H9 (cell line): ENCODE data around the gene SLC25A22. TPM values are rescaled to one million over a fixed set of nuclear protein-coding genes. Genes with fewer than 3 reads are reported as not detected.

Experiments
- DNase-seq: peaks from one replicate; pipeline ENCODE4 v3.0.0-alpha.2; 2017
- H2AFZ ChIP-seq: one replicate; pipeline ENCODE4 v1.6.1; 2013; ENCODE audit warnings: mild to moderate bottlenecking, low read length, control low read depth, moderate library complexity
- H2AK5ac ChIP-seq: 2 replicates; pipeline ENCODE4 v1.6.1; 2013; ENCODE audit warnings: low read length, control low read depth, mixed read lengths; ENCODE audit not compliant: insufficient read length
- H2BK120ac ChIP-seq: one replicate; pipeline ENCODE4 v1.6.1; 2013; ENCODE audit warnings: low read depth, mild to moderate bottlenecking, low read length, control low read depth, inconsistent platforms; ENCODE audit not compliant: poor library complexity, severe bottlenecking
- H2BK12ac ChIP-seq: 2 replicates; pipeline ENCODE4 v1.6.1; 2013; ENCODE audit warnings: low read length, control low read depth, mixed read lengths, low read depth; ENCODE audit not compliant: insufficient read length
- H2BK15ac ChIP-seq: 2 replicates; pipeline ENCODE4 v1.6.1; 2013; ENCODE audit warnings: low read depth, low read length, control low read depth
- H2BK20ac ChIP-seq: one replicate; pipeline ENCODE4 v1.6.1; 2013; ENCODE audit warnings: low read depth, mild to moderate bottlenecking, low read length, control low read depth, inconsistent platforms; ENCODE audit not compliant: poor library complexity, severe bottlenecking
- H2BK5ac ChIP-seq: 2 replicates; pipeline ENCODE4 v1.6.1; 2013; ENCODE audit warnings: low read length, control low read depth, mixed read lengths; ENCODE audit not compliant: insufficient read length
- H3K14ac ChIP-seq: 2 replicates; pipeline ENCODE4 v1.6.1; 2013; ENCODE audit warnings: low read length, control low read depth; ENCODE audit not compliant: insufficient read depth
- H3K18ac ChIP-seq: 2 replicates; pipeline ENCODE4 v1.6.1; 2013; ENCODE audit warnings: low read depth, mild to moderate bottlenecking, mixed read lengths, low read length, control low read depth; ENCODE audit not compliant: insufficient read length
- H3K23ac ChIP-seq: 2 replicates; pipeline ENCODE4 v1.6.1; 2013; ENCODE audit warnings: low read length, control low read depth, mixed read lengths, low read depth; ENCODE audit not compliant: insufficient read length
- H3K23me2 ChIP-seq: 2 replicates; pipeline ENCODE4 v1.6.1; 2013; ENCODE audit warnings: low read depth, mild to moderate bottlenecking, mixed read lengths, low read length, control low read depth; ENCODE audit not compliant: insufficient read length, poor library complexity, severe bottlenecking
- H3K27ac ChIP-seq: 2 replicates; pipeline ENCODE4 v1.5.1; 2013; ENCODE audit warnings: low read length, control low read depth, mixed read lengths, low read depth; ENCODE audit not compliant: insufficient read length
- H3K27me3 ChIP-seq: 2 replicates; pipeline ENCODE4 v1.6.1; 2013; ENCODE audit warnings: low read length, control low read depth, inconsistent platforms; ENCODE audit not compliant: insufficient read depth
- H3K4ac ChIP-seq: 2 replicates; pipeline ENCODE4 v1.6.1; 2013; ENCODE audit warnings: low read depth, mild to moderate bottlenecking, control low read depth, inconsistent platforms, low read length, moderate library complexity
- H3K4me1 ChIP-seq: 2 replicates; pipeline ENCODE4 v1.6.1; 2013; ENCODE audit warnings: low read length, control low read depth, inconsistent platforms; ENCODE audit not compliant: insufficient read depth
- H3K4me2 ChIP-seq: 2 replicates; pipeline ENCODE4 v1.6.1; 2013; ENCODE audit warnings: low read length, control low read depth, mixed read lengths; ENCODE audit not compliant: insufficient read length, insufficient read depth
- H3K56ac ChIP-seq: 2 replicates; pipeline ENCODE4 v1.6.1; 2013; ENCODE audit warnings: low read depth, mild to moderate bottlenecking, mixed read lengths, low read length, control low read depth; ENCODE audit not compliant: insufficient read length
- H3K79me1 ChIP-seq: 2 replicates; pipeline ENCODE4 v1.6.1; 2013; ENCODE audit warnings: low read depth, mild to moderate bottlenecking, moderate library complexity, low read length, control low read depth, inconsistent platforms; ENCODE audit not compliant: insufficient read depth, poor library complexity, severe bottlenecking
- H3K79me2 ChIP-seq: 2 replicates; pipeline ENCODE4 v1.6.1; 2013; ENCODE audit warnings: low read length, control low read depth, inconsistent platforms; ENCODE audit not compliant: insufficient read depth
- H3K9ac ChIP-seq: 2 replicates; pipeline ENCODE4 v1.6.1; 2013; ENCODE audit warnings: low read length, control low read depth, mixed read lengths; ENCODE audit not compliant: insufficient read length; ENCODE audit errors: extremely low read depth
- H3K9me3 ChIP-seq: one replicate; pipeline ENCODE4 v1.6.1; 2013; ENCODE audit warnings: low read depth, low read length, inconsistent platforms; ENCODE audit not compliant: control insufficient read depth
- H3T11ph ChIP-seq: one replicate; pipeline ENCODE4 v1.6.1; 2013; ENCODE audit warnings: mild to moderate bottlenecking, low read length, control low read depth, inconsistent platforms
- H4K20me1 ChIP-seq: one replicate; pipeline ENCODE4 v1.6.1; 2013; ENCODE audit not compliant: control insufficient read depth, insufficient read length, insufficient read depth
- H4K5ac ChIP-seq: 2 replicates; pipeline ENCODE4 v1.6.1; 2013; ENCODE audit warnings: low read depth, mild to moderate bottlenecking, mixed read lengths, low read length, control low read depth; ENCODE audit not compliant: insufficient read length
- H4K8ac ChIP-seq: replicated peaks from 2 replicates; pipeline ENCODE4 v1.6.1; 2013; ENCODE audit warnings: low read length, control low read depth, mixed read lengths, low read depth; ENCODE audit not compliant: insufficient read length
- H4K91ac ChIP-seq: 2 replicates; pipeline ENCODE4 v1.6.1; 2013; ENCODE audit warnings: low read depth, mild to moderate bottlenecking, moderate library complexity, mixed read lengths, low read length, control low read depth; ENCODE audit not compliant: insufficient read length
- H3K27ac Mint-ChIP-seq, 3 experiments: 2 replicates in 2 of 3; 3 replicates in 1 of 3; pipeline ENCODE4 v1.8.0; 2020 to 2021; ENCODE audit warnings: mixed read lengths in 3 of 3, mild to moderate bottlenecking in 1 of 3, moderate library complexity in 1 of 3
- H3K27me3 Mint-ChIP-seq: 2 replicates; pipeline ENCODE4 v1.8.0; 2021; ENCODE audit warnings: low read depth, mild to moderate bottlenecking, moderate library complexity, mixed read lengths
- H3K36me3 Mint-ChIP-seq, 3 experiments: 2 replicates in 2 of 3; 3 replicates in 1 of 3; pipeline ENCODE4 v1.8.0; 2020 to 2021; ENCODE audit warnings: low read depth in 3 of 3, mixed read lengths in 3 of 3; ENCODE audit not compliant: insufficient read depth in 1 of 3
- H3K4me1 Mint-ChIP-seq, 2 experiments: 2 replicates each; pipeline ENCODE4 v1.8.0; 2020; ENCODE audit warnings: mixed read lengths in 2 of 2
- H3K4me3 Mint-ChIP-seq, 2 experiments: 2 replicates in 1 of 2; 3 replicates in 1 of 2; pipeline ENCODE4 v1.8.0; 2020 to 2021; ENCODE audit warnings: mild to moderate bottlenecking in 2 of 2, mixed read lengths in 2 of 2, moderate library complexity in 1 of 2
- H3K9me3 Mint-ChIP-seq, 2 experiments: 2 replicates in 1 of 2; 3 replicates in 1 of 2; pipeline ENCODE4 v1.8.0; 2020; ENCODE audit warnings: mild to moderate bottlenecking in 2 of 2, mixed read lengths in 2 of 2, moderate library complexity in 1 of 2
- CTCF ChIP-seq: fragments of 200-600 bp; sonication (generic); conservative IDR thresholded peaks from 3 replicates; pipeline ENCODE4 v1.8.0; 2021; ENCODE audit warnings: antibody characterized with exemption, mild to moderate bottlenecking
- WGBS: extraction: QIAGEN DNeasy Blood & Tissue Kit; methylation state at CpG from one replicate; pipeline ENCODE4 v1.1.7; 2013; ENCODE audit warnings: missing lambda C conversion rate, low lambda C conversion rate, mixed read lengths; ENCODE audit not compliant: insufficient read length; ENCODE audit errors: extremely low coverage; 5-methylcytosine and 5-hydroxymethylcytosine counted together
- total RNA-seq: library from RNA; stranded (reverse); gene quantifications from 2 replicates; pipeline ENCODE4 v1.2.1, GENCODE V29; 2021

SLC25A22 gene
- total RNA-seq, 1 experiment from 2014 or later = 51.9 TPM

GRCh38 chr11:819943-820649 is 22.0 kb upstream of the SLC25A22 start:
- no peak for TF ChIP-seq CTCF
- Histone ChIP-seq H3K14ac (no peak overlapping the region; the same call in 1 of the 2 replicates), H3K4ac (no peak overlapping the region), H4K8ac (no peak overlapping the region), H2AFZ (no peak overlapping the region), H3K27ac (no peak overlapping the region), H2BK15ac (no peak overlapping the region), H2BK12ac (no peak overlapping the region), H3K4me2 (peak overlapping the region; percentile 46), H2AK5ac (no peak overlapping the region), H3K56ac (no peak overlapping the region), H2BK5ac (no peak overlapping the region), H2BK20ac (no peak overlapping the region), H4K5ac (no peak overlapping the region), H3K4me1 (no peaks in the 10 kb centered on the region), H4K20me1 (no peaks in the 10 kb centered on the region), H3K79me1 (no peaks in the 10 kb centered on the region), H4K91ac (no peak overlapping the region), H3K9ac (no peak overlapping the region), H3K23me2 (peaks cover 5% of the 10 kb centered on the region), H3K9me3 (no peaks in the 10 kb centered on the region), H3K18ac (no peak overlapping the region), H3T11ph (no peak overlapping the region), H2BK120ac (no peak overlapping the region), H3K27me3 (no peaks in the 10 kb centered on the region), H3K23ac (no peak overlapping the region), H3K79me2 (no peaks in the 10 kb centered on the region)
- peaks cover 4% of the 10 kb centered on the region for H3K27me3 Mint-ChIP-seq
- peaks cover 2 to 23% (median 10%) of the 10 kb centered on the region in 3 experiments; a peak in 6 of 7 replicates for H3K36me3 Mint-ChIP-seq
- peak overlapping the region in 1 of 3 experiments; percentile 85; a peak in 1 of 7 replicates for H3K27ac Mint-ChIP-seq
- peak overlapping the region; percentile 76 to 87 for H3K4me3 Mint-ChIP-seq
- H3K4me1 Mint-ChIP-seq = peaks cover 11 to 25% of the 10 kb centered on the region in 2 experiments
- no CpG with 5 or more reads among the region's 47 CpGs for WGBS
- no peaks in the 10 kb centered on the region; a peak in 1 of 5 replicates for H3K9me3 Mint-ChIP-seq
- DNase-seq = peak; percentile 83
